ENCODE data around the gene TMEM238. TPM values are rescaled to one million over a fixed set of nuclear protein-coding genes. Genes with fewer than 3 reads are reported as not detected.

The TMEM238 gene
- total RNA-seq, 3 donors from 2014 or later (not counting 1 experiment from before 2014, with no cell fraction given) = 2.9 to 5.1 (median 4.0) TPM

DNA sequence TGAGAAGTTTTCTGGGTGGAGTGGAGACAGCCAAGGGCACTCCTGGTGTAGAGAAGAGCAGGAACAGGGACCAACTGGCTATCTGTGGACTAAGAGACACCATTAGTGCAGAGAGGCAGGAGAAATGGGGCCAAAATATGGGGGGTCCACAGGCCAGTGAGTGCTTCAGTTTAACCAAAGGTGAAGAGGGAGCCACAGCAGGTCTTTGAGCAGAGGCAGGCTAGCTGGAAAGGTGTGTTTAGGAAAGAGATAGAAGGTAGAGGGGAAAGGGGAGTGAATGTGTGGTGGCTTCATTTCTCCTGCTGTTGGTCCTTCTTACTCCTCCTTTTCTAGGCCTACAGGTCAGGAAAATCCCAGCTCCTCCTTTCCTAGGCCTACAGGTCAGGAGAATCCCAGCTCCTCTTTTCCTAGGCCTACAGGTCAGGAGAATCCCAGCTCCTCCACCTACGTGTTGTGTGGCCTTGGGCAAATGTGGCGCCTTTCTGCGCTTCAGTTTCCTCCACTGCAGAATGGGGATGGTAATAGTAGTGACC lies 1.5 kb downstream of the TMEM238 start:
- TF ChIP-seq, protein P1, sequence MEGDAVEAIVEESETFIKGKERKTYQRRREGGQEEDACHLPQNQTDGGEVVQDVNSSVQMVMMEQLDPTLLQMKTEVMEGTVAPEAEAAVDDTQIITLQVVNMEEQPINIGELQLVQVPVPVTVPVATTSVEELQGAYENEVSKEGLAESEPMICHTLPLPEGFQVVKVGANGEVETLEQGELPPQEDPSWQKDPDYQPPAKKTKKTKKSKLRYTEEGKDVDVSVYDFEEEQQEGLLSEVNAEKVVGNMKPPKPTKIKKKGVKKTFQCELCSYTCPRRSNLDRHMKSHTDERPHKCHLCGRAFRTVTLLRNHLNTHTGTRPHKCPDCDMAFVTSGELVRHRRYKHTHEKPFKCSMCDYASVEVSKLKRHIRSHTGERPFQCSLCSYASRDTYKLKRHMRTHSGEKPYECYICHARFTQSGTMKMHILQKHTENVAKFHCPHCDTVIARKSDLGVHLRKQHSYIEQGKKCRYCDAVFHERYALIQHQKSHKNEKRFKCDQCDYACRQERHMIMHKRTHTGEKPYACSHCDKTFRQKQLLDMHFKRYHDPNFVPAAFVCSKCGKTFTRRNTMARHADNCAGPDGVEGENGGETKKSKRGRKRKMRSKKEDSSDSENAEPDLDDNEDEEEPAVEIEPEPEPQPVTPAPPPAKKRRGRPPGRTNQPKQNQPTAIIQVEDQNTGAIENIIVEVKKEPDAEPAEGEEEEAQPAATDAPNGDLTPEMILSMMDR (IDR thresholded peaks at IDR 0.05) = no peak
- Histone ChIP-seq H3K9me3 (ENCODE audit: control insufficient read depth, insufficient read depth, low read length) (no peaks in the 10 kb centered on the region), H3K27ac (ENCODE audit: low read length) (no peak overlapping the region), H3K27me3 (ENCODE audit: control insufficient read depth, insufficient read depth, low read length) (peaks cover under 1% of the 10 kb centered on the region), H3K4me1 (ENCODE audit: control insufficient read depth, insufficient read depth, low read length) (peaks cover 35% of the 10 kb centered on the region), H3K4me3 (ENCODE audit: low read length) (no peak overlapping the region), H3K36me3 (ENCODE audit: control insufficient read depth, insufficient read depth, low read length) (peaks cover 9% of the 10 kb centered on the region)
- H3K27me3 Mint-ChIP-seq (ENCODE audit: low read depth in 2 of 2) = no peaks in the 10 kb centered on the region
- no peaks in the 10 kb centered on the region for H3K9me3 Mint-ChIP-seq
- peak overlapping the region in 1 of 2 donors; percentile 78 for H3K27ac Mint-ChIP-seq
- H3K36me3 Mint-ChIP-seq = no peaks in the 10 kb centered on the region
- peaks cover 44 to 54% of the 10 kb centered on the region in 2 donors for H3K4me1 Mint-ChIP-seq
- 100% methylated on average over 3 of the region's 3 CpGs for WGBS (ENCODE audit: insufficient coverage)
- no peak for ATAC-seq
- no peak for DNase-seq
- intact Hi-C loops (cut with micrococcal nuclease) = no loop called here
- peak overlapping the region; percentile 88 for H3K4me3 Mint-ChIP-seq

DNA sequence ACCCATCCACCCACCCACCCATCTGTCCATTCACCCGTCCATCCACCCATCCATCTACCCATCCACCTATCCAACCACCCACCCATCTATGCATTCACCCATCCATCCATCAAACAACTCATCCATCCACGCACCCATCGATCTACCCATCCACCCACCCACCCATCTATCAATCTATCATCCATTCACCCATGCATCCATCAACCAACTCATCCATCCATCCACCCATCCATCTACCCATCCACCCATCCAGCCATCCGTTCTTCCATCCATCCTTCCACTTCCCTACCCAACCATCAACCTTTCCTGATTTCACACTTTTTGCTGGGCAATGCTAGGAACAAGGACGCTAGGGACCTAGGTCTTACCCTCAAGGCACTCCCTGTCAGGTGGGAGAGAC lies 2.1 kb downstream of the TMEM238 start:
- Histone ChIP-seq H3K9me3 (ENCODE audit: control insufficient read depth, insufficient read depth, low read length) (no peaks in the 10 kb centered on the region), H3K27ac (ENCODE audit: low read length) (no peak overlapping the region), H3K36me3 (ENCODE audit: control insufficient read depth, insufficient read depth, low read length) (peaks cover 3% of the 10 kb centered on the region), H3K27me3 (ENCODE audit: control insufficient read depth, insufficient read depth, low read length) (peaks cover 2% of the 10 kb centered on the region), H3K4me1 (ENCODE audit: control insufficient read depth, insufficient read depth, low read length) (peaks cover 29% of the 10 kb centered on the region), H3K4me3 (ENCODE audit: low read length) (no peak overlapping the region)
- TF ChIP-seq, protein P1 (IDR thresholded peaks at IDR 0.05) = no peak
- Mint-ChIP-seq H3K36me3 (no peaks in the 10 kb centered on the region), H3K9me3 (no peaks in the 10 kb centered on the region), H3K4me3 (peak overlapping the region; percentile 88), H3K4me1 (peaks cover 38 to 48% of the 10 kb centered on the region in 2 donors), H3K27me3 (ENCODE audit: low read depth in 2 of 2) (no peaks in the 10 kb centered on the region), H3K27ac (peak overlapping the region in 1 of 2 donors; percentile 78)
- ATAC-seq (no peak), DNase-seq (no peak)
- WGBS (ENCODE audit: insufficient coverage) = 95% methylated on average over 5 of the region's 5 CpGs
- intact Hi-C loops (cut with micrococcal nuclease) = no loop called here

GRCh38 chr19:55379174-55379573 lies 4.9 kb downstream of the TMEM238 start:
- H3K4me1 ChIP-seq (ENCODE audit: control insufficient read depth, insufficient read depth, low read length) = peaks cover 9% of the 10 kb centered on the region
- TF ChIP-seq, protein P1 (IDR thresholded peaks at IDR 0.05) = no peak
- no peaks in the 10 kb centered on the region for H3K36me3 ChIP-seq (ENCODE audit: control insufficient read depth, insufficient read depth, low read length)
- Mint-ChIP-seq H3K36me3 (no peaks in the 10 kb centered on the region), H3K4me3 (no peak overlapping the region), H3K4me1 (peaks cover 16 to 20% of the 10 kb centered on the region in 2 donors), H3K27me3 (ENCODE audit: low read depth in 2 of 2) (peaks cover 0 to 8% of the 10 kb centered on the region in 2 donors), H3K9me3 (no peaks in the 10 kb centered on the region), H3K27ac (no peak overlapping the region)
- peaks cover 22% of the 10 kb centered on the region for H3K27me3 ChIP-seq (ENCODE audit: control insufficient read depth, insufficient read depth, low read length)
- no peak overlapping the region for H3K4me3 ChIP-seq (ENCODE audit: low read length)
- no peak for ATAC-seq
- no peaks in the 10 kb centered on the region for H3K9me3 ChIP-seq (ENCODE audit: control insufficient read depth, insufficient read depth, low read length)
- intact Hi-C loops (cut with micrococcal nuclease) = no loop called here
- no peak overlapping the region for H3K27ac ChIP-seq (ENCODE audit: low read length)
- 92% methylated on average over 11 of the region's 11 CpGs for WGBS (ENCODE audit: insufficient coverage)
- no peak for DNase-seq
